GM18867 (cell line): Measurements from ENCODE around the gene INPP4A.

Source experiments
- ATAC-seq: cut with Tn5 transposase; IDR thresholded peaks from one replicate; pipeline ENCODE4 v1.9.1; 2021; ENCODE audit warnings: mild to moderate bottlenecking, moderate library complexity; ENCODE audit not compliant: unreplicated experiment

INPP4A gene

GRCh38 chr2:98489486-98489885 lies 44.8 kb downstream of the INPP4A start:
- ATAC-seq: no peak

- ATAC-seq: no peak
Measured at GRCh38 chr2:98489971-98490962, 45.6 kb downstream of the INPP4A start.

GRCh38 chr2:98492441-98492840 lies 47.8 kb downstream of the INPP4A start:
- ATAC-seq: no peak

GRCh38 chr2:98494699-98495098 lies 50.0 kb downstream of the INPP4A start:
- ATAC-seq: no peak

GRCh38 chr2:98496750-98497493 lies 52.3 kb downstream of the INPP4A start:
- no peak for ATAC-seq

- ATAC-seq: no peak
Measured at GRCh38 chr2:98498703-98499440, 54.2 kb downstream of the INPP4A start.

- no peak for ATAC-seq
Measured at GRCh38 chr2:98500561-98500960, 55.9 kb downstream of the INPP4A start.

GRCh38 chr2:98501223-98501622 lies 56.6 kb downstream of the INPP4A start:
- ATAC-seq: no peak

GRCh38 chr2:98501876-98502275 lies 57.2 kb downstream of the INPP4A start:
- ATAC-seq: no peak

GRCh38 chr2:98502556-98503335 lies 58.1 kb downstream of the INPP4A start:
- peak; percentile 57 for ATAC-seq

- no peak for ATAC-seq
Measured at GRCh38 chr2:98503481-98504105, 58.9 kb downstream of the INPP4A start.

- no peak for ATAC-seq
Measured at GRCh38 chr2:98504381-98505109, 59.9 kb downstream of the INPP4A start.

- no peak for ATAC-seq
Measured at GRCh38 chr2:98505311-98505808, 60.7 kb downstream of the INPP4A start.

GRCh38 chr2:98505971-98506664 lies 61.5 kb downstream of the INPP4A start:
- ATAC-seq: no peak

- no peak for ATAC-seq
Measured at GRCh38 chr2:98506881-98507280, 62.2 kb downstream of the INPP4A start.

- ATAC-seq: no peak
Measured at GRCh38 chr2:98507461-98507860, 62.8 kb downstream of the INPP4A start.

GRCh38 chr2:98507891-98508708 lies 63.4 kb downstream of the INPP4A start:
- ATAC-seq: no peak

GRCh38 chr2:98508709-98509066 lies 64.0 kb downstream of the INPP4A start:
- no peak for ATAC-seq
